Spleen (tissue), 11 donors: ENCODE results near the gene PARD3. TPM values are rescaled to one million over a fixed set of nuclear protein-coding genes. Genes with fewer than 3 reads are reported as not detected.

Source experiments
- DNase-seq: peaks from one replicate; pipeline ENCODE4 v3.0.0-alpha.2; 2020
- H3K27ac ChIP-seq, 8 donors: fragments of 200-600 bp; sonication (generic) in 7 of 8; 1 replicate in 4 of 8; 2 replicates in 4 of 8; pipeline versions ENCODE4 v1.5.0 to v1.8.0; 2016 to 2021; ENCODE audit warnings: inconsistent platforms in 4 of 8, mild to moderate bottlenecking in 4 of 8, moderate library complexity in 1 of 8
- H3K27me3 ChIP-seq, 7 donors: fragments of 200-600 bp; sonication (generic) in 6 of 7; replicated peaks in 1 of 7; 1 replicate in 4 of 7; 2 replicates in 3 of 7; pipeline versions ENCODE4 v1.5.0 to v1.8.0; 2016 to 2021; ENCODE audit warnings: inconsistent platforms in 3 of 7, mild to moderate bottlenecking in 1 of 7
- H3K36me3 ChIP-seq, 6 donors: fragments of 200-600 bp; sonication (generic) in 5 of 6; 1 replicate in 4 of 6; 2 replicates in 2 of 6; pipeline versions ENCODE4 v1.5.0 to v1.8.0; 2016 to 2021; ENCODE audit warnings: inconsistent platforms in 2 of 6
- H3K4me1 ChIP-seq, 6 donors: fragments of 200-600 bp; sonication (generic) in 5 of 6; 1 replicate in 3 of 6; 2 replicates in 3 of 6; pipeline versions ENCODE4 v1.5.0 to v1.8.0; 2016 to 2021; ENCODE audit warnings: inconsistent platforms in 3 of 6
- H3K4me3 ChIP-seq, 8 donors: fragments of 200-600 bp; sonication (generic) in 7 of 8; 1 replicate in 4 of 8; 2 replicates in 4 of 8; pipeline versions ENCODE4 v1.5.0 to v1.8.0; 2016 to 2021; ENCODE audit warnings: inconsistent platforms in 4 of 8, mild to moderate bottlenecking in 4 of 8, moderate library complexity in 2 of 8
- H3K9me3 ChIP-seq, 8 donors: fragments of 200-600 bp; sonication (generic) in 7 of 8; 1 replicate in 4 of 8; 2 replicates in 4 of 8; pipeline versions ENCODE4 v1.5.0 to v1.8.0; 2016 to 2021; ENCODE audit warnings: inconsistent platforms in 4 of 8
- CTCF ChIP-seq, 11 experiments: fragments of 200-600 bp in 7 of 11; fragments of 450-650 bp in 4 of 11; sonication (generic) in 4 of 11; IDR thresholded peaks in 8 of 11; conservative IDR thresholded peaks in 3 of 11; 1 replicate in 7 of 11; 2 replicates in 4 of 11; pipeline versions ENCODE4 v1.4.0 to v1.8.0; 2016 to 2021; ENCODE audit warnings: antibody characterized with exemption in 11 of 11, inconsistent platforms in 4 of 11, mild to moderate bottlenecking in 1 of 11
- POLR2A ChIP-seq, 3 donors: fragments of 450-650 bp; IDR thresholded peaks; one replicate each; pipeline ENCODE4 v1.5.1; 2017; ENCODE audit warnings: antibody characterized with exemption in 3 of 3, mild to moderate bottlenecking in 1 of 3
- POLR2AphosphoS5 ChIP-seq, 3 donors: sonication (generic); formaldehyde crosslinking; IDR thresholded peaks; one replicate each; pipeline ENCODE4 v1.5.1; 2017; ENCODE audit warnings: antibody characterized with exemption in 3 of 3
- WGBS, 5 donors: extraction: QIAGEN DNeasy Blood & Tissue Kit in 3 of 5; methylation state at CpG; one replicate each; pipeline versions ENCODE4 v1.1.5 to v1.1.7; 2013 to 2018; 5-methylcytosine and 5-hydroxymethylcytosine counted together
- intact Hi-C: fragments of 100-400 bp; cut with DNase I; formaldehyde crosslinking; loops from one replicate; pipeline ENCODE4 v1.15.0; 2023; ENCODE audit warnings: low total_unique reads
- polyA plus RNA-seq, 3 donors: library from polyadenylated mRNA; stranded (reverse); fragments of 200-250 nt; gene quantifications; one replicate each; pipeline ENCODE4 v1.2.1, GENCODE V29; 2013
- total RNA-seq, 7 donors: library from RNA; depleted of rRNA in 3 of 7; stranded (reverse); fragments of >200 nt in 3 of 7; fragmentation: NEBNext Ultra II Directional in 4 of 7; extraction: Animal tissue kit (Norgen Biotek cat#: 25700) in 4 of 7; gene quantifications; one replicate each; pipeline versions ENCODE4 v1.1.0 to v1.2.1, GENCODE V29; 2016 to 2021
- donor health status: healthy with polysubstance abuse.
- donor health status: DM: no; HTN: no; CAD: no; lungs with moderate emphysema.
- donor health status: DM: no; HTN: no; CAD: no.
- donor health status: Bipolar disorder and iron deficiency.
- donor health status: healthy.
- donor health status: DM: no; HTN: no; CAD: no.
- donor health status: DM: yes; HTN: yes; CAD: no.

PARD3 gene
- total and polyA plus RNA-seq, 10 donors: 2.8 to 18.9 (median 10.8) TPM

- no peak overlapping the region for H3K4me3 ChIP-seq
- no peak overlapping the region for H3K27ac ChIP-seq
- intact Hi-C loops: no loop called here
- TF ChIP-seq POLR2A (IDR thresholded peaks at IDR 0.05): no peak
- TF ChIP-seq CTCF (IDR thresholded peaks at IDR 0.05 in 8 of 11, conservative IDR thresholded peaks at IDR 0.05 in 3 of 11): no peak
- TF ChIP-seq POLR2AphosphoS5 (IDR thresholded peaks at IDR 0.05): no peak
- no peak for DNase-seq
- H3K27me3 ChIP-seq: no peaks in the 10 kb centered on the region
- no peaks in the 10 kb centered on the region for H3K4me1 ChIP-seq
- no peaks in the 10 kb centered on the region for H3K9me3 ChIP-seq
- no peaks in the 10 kb centered on the region for H3K36me3 ChIP-seq
- 87 to 100% (median 95%) methylated on average over 1 of the region's 1 CpG for WGBS, 5 donors
Measured at GRCh38 chr10:34313353-34313752, 501.7 kb downstream of the PARD3 start.

GRCh38 chr10:34311679-34312078 lies 503.4 kb downstream of the PARD3 start:
- no peak for DNase-seq
- Histone ChIP-seq H3K9me3 (no peaks in the 10 kb centered on the region), H3K27me3 (no peaks in the 10 kb centered on the region), H3K4me3 (no peak overlapping the region), H3K27ac (no peak overlapping the region), H3K4me1 (no peaks in the 10 kb centered on the region), H3K36me3 (no peaks in the 10 kb centered on the region)
- WGBS, 5 donors: 82 to 94% (median 85%) methylated on average over 3 of the region's 3 CpGs
- TF ChIP-seq POLR2AphosphoS5 (IDR thresholded peaks at IDR 0.05): no peak
- no peak for TF ChIP-seq POLR2A (IDR thresholded peaks at IDR 0.05)
- TF ChIP-seq CTCF (IDR thresholded peaks at IDR 0.05 in 8 of 11, conservative IDR thresholded peaks at IDR 0.05 in 3 of 11): no peak
- intact Hi-C loops: no loop called here

- WGBS, 5 donors: 87 to 95% (median 91%) methylated on average over 4 of the region's 4 CpGs
- no peaks in the 10 kb centered on the region for H3K36me3 ChIP-seq
- intact Hi-C loops: no loop called here
- no peak for DNase-seq
- no peaks in the 10 kb centered on the region for H3K4me1 ChIP-seq
- no peak overlapping the region for H3K4me3 ChIP-seq
- TF ChIP-seq POLR2A (IDR thresholded peaks at IDR 0.05): no peak
- TF ChIP-seq POLR2AphosphoS5 (IDR thresholded peaks at IDR 0.05): no peak
- no peak for TF ChIP-seq CTCF (IDR thresholded peaks at IDR 0.05 in 8 of 11, conservative IDR thresholded peaks at IDR 0.05 in 3 of 11)
- no peak overlapping the region for H3K27ac ChIP-seq
- H3K9me3 ChIP-seq: no peaks in the 10 kb centered on the region
- H3K27me3 ChIP-seq: no peaks in the 10 kb centered on the region
Measured at GRCh38 chr10:34310234-34310633, 504.9 kb downstream of the PARD3 start.

GRCh38 chr10:34305189-34305588 lies 509.9 kb downstream of the PARD3 start:
- H3K36me3 ChIP-seq: no peaks in the 10 kb centered on the region
- intact Hi-C loops: no loop called here
- no peaks in the 10 kb centered on the region for H3K9me3 ChIP-seq
- no peak overlapping the region for H3K27ac ChIP-seq
- no peak for TF ChIP-seq POLR2AphosphoS5 (IDR thresholded peaks at IDR 0.05)
- no peak for TF ChIP-seq CTCF (IDR thresholded peaks at IDR 0.05 in 8 of 11, conservative IDR thresholded peaks at IDR 0.05 in 3 of 11)
- TF ChIP-seq POLR2A (IDR thresholded peaks at IDR 0.05): no peak
- H3K27me3 ChIP-seq: no peaks in the 10 kb centered on the region
- H3K4me3 ChIP-seq: no peak overlapping the region
- no peaks in the 10 kb centered on the region for H3K4me1 ChIP-seq
- DNase-seq: no peak
- 77 to 83% (median 78%) methylated on average over 6 of the region's 6 CpGs for WGBS, 5 donors
